HepG2 (cell line): ENCODE data around the gene RARA. TPM values are rescaled to one million over a fixed set of nuclear protein-coding genes. Genes with fewer than 3 reads are reported as not detected.

Source experiments
- ATAC-seq: fragments of 200-7000 bp; cut with Tn5 transposase; 3 replicates; pipeline ENCODE4 v1.9.1; 2020; ENCODE audit warnings: mild to moderate bottlenecking, moderate library complexity
- BruUV-seq: library from RNA; stranded (reverse); fragments of 400-500 nt; replicated peaks from 2 replicates; lab custom pipeline; 2021; lab: Mats Ljungman, UMichigan
- CTCF ChIA-PET: fragments of 300-600 bp; formaldehyde crosslinking; extraction: SDS; loops from one replicate; lab custom pipeline; 2021; ENCODE audit warnings: low total read pairs, inconsistent platforms, low intra/inter-chr PET ratio; lab: Yijun Ruan, JAX
- POLR2A ChIA-PET: fragments of 350-600 bp; sonication (Branson Sonifier 250); formaldehyde crosslinking; loops from one replicate; lab custom pipeline; 2020; ENCODE audit warnings: antibody characterized with exemption, inconsistent platforms; lab: Yijun Ruan, JAX
- DNase-seq: peaks from one replicate; pipeline ENCODE4 v3.0.0-alpha.2; 2015; ENCODE audit warnings: low spot score
- FAIRE-seq: peaks from 3 replicates; lab custom pipeline; 2011; peaks lifted over from hg19 to GRCh38; lab: Jason Lieb, UNC
- H2AFZ ChIP-seq: one replicate; pipeline ENCODE4 v1.6.1; 2011; ENCODE audit warnings: low read length, inconsistent platforms
- H3K27ac ChIP-seq: fragments of 300-600 bp; 3 replicates; pipeline ENCODE4 v1.8.0; 2011; ENCODE audit warnings: mixed run types, mild to moderate bottlenecking, mixed read lengths, low read length, inconsistent platforms; ENCODE audit not compliant: insufficient read depth; ENCODE audit errors: extremely low read length
- H3K27me3 ChIP-seq, 2 experiments: fragments of 200-600 bp in 1 of 2; 2 replicates in 1 of 2; 3 replicates in 1 of 2; pipeline versions ENCODE4 v1.6.0 to v1.8.0; 2011; ENCODE audit warnings: low read length in 2 of 2, mild to moderate bottlenecking in 2 of 2, moderate library complexity in 2 of 2, inconsistent platforms in 1 of 2; ENCODE audit not compliant: insufficient read depth in 2 of 2, control insufficient read depth in 1 of 2
- H3K36me3 ChIP-seq, 2 experiments: fragments of 200-600 bp in 1 of 2; replicated peaks in 1 of 2; 2 replicates in 1 of 2; 3 replicates in 1 of 2; pipeline versions ENCODE4 v1.5.1 to v1.8.0; 2011; ENCODE audit warnings: low read length in 2 of 2, inconsistent platforms in 1 of 2; ENCODE audit not compliant: insufficient read depth in 2 of 2, control insufficient read depth in 1 of 2
- H3K4me1 ChIP-seq: 2 replicates; pipeline ENCODE4 v1.5.1; 2012; ENCODE audit warnings: low read length, inconsistent platforms; ENCODE audit not compliant: insufficient read depth
- H3K4me2 ChIP-seq: 2 replicates; pipeline ENCODE4 v1.6.0; 2011; ENCODE audit warnings: low read depth, low read length, inconsistent platforms
- H3K4me3 ChIP-seq, 3 experiments: fragments of 200-600 bp in 1 of 3; sonication (generic), shearing (Covaris generic) in 1 of 3; replicated peaks in 1 of 3; 2 replicates each; pipeline ENCODE4 v1.5.1; 2011 to 2016; ENCODE audit warnings: low read length in 3 of 3, inconsistent platforms in 2 of 3, low read depth in 2 of 3, mild to moderate bottlenecking in 2 of 3, control low read depth in 1 of 3, mixed read lengths in 1 of 3; ENCODE audit not compliant: insufficient read depth in 1 of 3
- H3K79me2 ChIP-seq: one replicate; pipeline ENCODE4 v1.6.1; 2011; ENCODE audit warnings: low read length, inconsistent platforms; ENCODE audit not compliant: insufficient read depth
- H3K9ac ChIP-seq: 2 replicates; pipeline ENCODE4 v1.6.0; 2011; ENCODE audit warnings: mild to moderate bottlenecking, low read depth, low read length, inconsistent platforms; ENCODE audit not compliant: insufficient read depth
- H3K9me3 ChIP-seq: 2 replicates; pipeline ENCODE4 v1.5.1; 2012; ENCODE audit warnings: mild to moderate bottlenecking, low read length
- H4K20me1 ChIP-seq: 2 replicates; pipeline ENCODE4 v1.6.0; 2011; ENCODE audit warnings: inconsistent platforms, mild to moderate bottlenecking, low read length, moderate library complexity; ENCODE audit not compliant: insufficient read depth
- FOXJ3 ChIP-seq: sonication (generic); formaldehyde crosslinking; IDR thresholded peaks from 2 replicates; pipeline ENCODE4 v1.4.0; 2020; ENCODE audit warnings: missing genetic modification reagents, mild to moderate bottlenecking, borderline replicate concordance
- ZNF598 ChIP-seq: sonication (generic); formaldehyde crosslinking; IDR thresholded peaks from 2 replicates; pipeline ENCODE4 v1.5.1; 2020; ENCODE audit warnings: mild to moderate bottlenecking, missing genetic modification reagents, borderline replicate concordance
- WGBS: methylation state at CpG from one replicate; pipeline ENCODE4 v1.1.6; 2017; ENCODE audit warnings: low lambda C conversion rate; 5-methylcytosine and 5-hydroxymethylcytosine counted together
- in situ Hi-C: cut with HindIII; loops from 2 replicates; pipeline ENCODE4 v1.10.0; 2017; ENCODE audit warnings: low pct_unique_long_range_greater_than_20kb; ENCODE audit not compliant: extremely low pct_ligation_motif_present
- intact Hi-C: fragments of 100-400 bp; cut with micrococcal nuclease; formaldehyde crosslinking; loops from one replicate; pipeline ENCODE4 v1.10.0; 2022; ENCODE audit not compliant: unreplicated experiment
- polyA plus RNA-seq, 8 experiments: library from polyadenylated mRNA; depleted of rRNA in 3 of 8; stranded (reverse) in 7 of 8; unstranded in 1 of 8; fragments of >200 nt; fragmentation: Illumina TruSeq in 4 of 8; extraction: Trizol in 4 of 8; gene quantifications; 2 replicates each; pipeline versions ENCODE4 v1.2.1 to v1.2.3, GENCODE V29; 2011 to 2016; ENCODE audit warnings: low read depth in 4 of 8, missing spikeins in 1 of 8, mixed read lengths in 1 of 8; ENCODE audit not compliant: insufficient read depth in 1 of 8
- total RNA-seq, 5 experiments: library from RNA; depleted of rRNA; stranded (reverse); fragments of >200 nt; fragmentation: Illumina TruSeq; extraction: Trizol; gene quantifications; 2 replicates each; pipeline ENCODE4 v1.2.3, GENCODE V29; 2016; ENCODE audit warnings: low read depth in 1 of 5
- TF ChIP-seq, protein P1 (sequence below): IDR thresholded peaks from 2 replicates; pipeline ENCODE4 v1.6.1; 2016; ENCODE audit warnings: low read depth, missing genetic modification reagents, missing compliant biosample characterization
- TF ChIP-seq, protein P2 (sequence below): sonication (generic); formaldehyde crosslinking; IDR thresholded peaks from 2 replicates; pipeline ENCODE4 v1.5.1; 2020; ENCODE audit warnings: mild to moderate bottlenecking, missing genetic modification reagents, moderate library complexity
- TF ChIP-seq, protein P3 (sequence below): sonication (generic); formaldehyde crosslinking; IDR thresholded peaks from 2 replicates; pipeline ENCODE4 v1.8.1; 2022; ENCODE audit warnings: low read depth, mild to moderate bottlenecking, missing genetic modification reagents

The RARA gene
- total and polyA plus RNA-seq, 2 of the 13 experiments (the other 11 are each of a cell fraction or from before 2014, with no cell fraction given) = 6.4 to 8.6 TPM

DNA sequence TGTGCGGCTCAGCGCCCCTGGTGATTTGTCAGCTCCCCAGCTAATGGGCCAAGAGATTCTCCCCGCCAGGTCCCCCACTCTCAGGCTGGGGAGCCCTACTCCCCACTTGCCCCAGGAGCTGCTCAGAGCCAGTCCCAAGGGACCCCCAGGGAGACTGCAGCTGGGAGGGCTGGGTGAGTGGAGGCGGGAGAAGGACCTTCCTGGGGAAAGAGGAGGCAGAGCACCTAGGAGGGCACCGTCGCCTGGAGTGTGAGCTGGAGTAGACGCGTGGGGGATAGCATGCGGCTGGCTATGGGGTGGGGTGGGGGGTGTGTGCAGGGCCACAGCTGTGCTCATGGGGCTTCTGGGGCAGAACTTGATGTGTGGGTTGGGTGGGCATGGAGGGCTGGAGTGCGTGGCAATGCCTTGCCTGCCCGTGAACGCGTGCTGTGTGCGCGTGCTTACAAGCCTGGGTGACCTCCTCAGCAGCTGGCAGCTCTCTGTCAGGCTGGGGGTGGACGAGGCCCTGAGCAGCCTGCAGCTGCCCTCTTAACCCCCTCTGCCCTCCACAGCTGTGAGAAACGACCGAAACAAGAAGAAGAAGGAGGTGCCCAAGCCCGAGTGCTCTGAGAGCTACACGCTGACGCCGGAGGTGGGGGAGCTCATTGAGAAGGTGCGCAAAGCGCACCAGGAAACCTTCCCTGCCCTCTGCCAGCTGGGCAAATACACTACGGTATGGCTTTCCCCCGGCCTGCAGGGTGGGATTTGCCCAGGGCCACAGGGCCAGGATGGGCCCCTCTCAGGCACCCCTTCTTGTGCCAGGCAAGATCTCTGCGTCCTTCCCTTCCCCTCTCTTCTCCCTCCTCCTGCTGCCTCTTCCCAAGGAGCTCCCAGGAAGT is 42.6 kb downstream of the RARA start (continued):
- TF ChIP-seq, protein P1, sequence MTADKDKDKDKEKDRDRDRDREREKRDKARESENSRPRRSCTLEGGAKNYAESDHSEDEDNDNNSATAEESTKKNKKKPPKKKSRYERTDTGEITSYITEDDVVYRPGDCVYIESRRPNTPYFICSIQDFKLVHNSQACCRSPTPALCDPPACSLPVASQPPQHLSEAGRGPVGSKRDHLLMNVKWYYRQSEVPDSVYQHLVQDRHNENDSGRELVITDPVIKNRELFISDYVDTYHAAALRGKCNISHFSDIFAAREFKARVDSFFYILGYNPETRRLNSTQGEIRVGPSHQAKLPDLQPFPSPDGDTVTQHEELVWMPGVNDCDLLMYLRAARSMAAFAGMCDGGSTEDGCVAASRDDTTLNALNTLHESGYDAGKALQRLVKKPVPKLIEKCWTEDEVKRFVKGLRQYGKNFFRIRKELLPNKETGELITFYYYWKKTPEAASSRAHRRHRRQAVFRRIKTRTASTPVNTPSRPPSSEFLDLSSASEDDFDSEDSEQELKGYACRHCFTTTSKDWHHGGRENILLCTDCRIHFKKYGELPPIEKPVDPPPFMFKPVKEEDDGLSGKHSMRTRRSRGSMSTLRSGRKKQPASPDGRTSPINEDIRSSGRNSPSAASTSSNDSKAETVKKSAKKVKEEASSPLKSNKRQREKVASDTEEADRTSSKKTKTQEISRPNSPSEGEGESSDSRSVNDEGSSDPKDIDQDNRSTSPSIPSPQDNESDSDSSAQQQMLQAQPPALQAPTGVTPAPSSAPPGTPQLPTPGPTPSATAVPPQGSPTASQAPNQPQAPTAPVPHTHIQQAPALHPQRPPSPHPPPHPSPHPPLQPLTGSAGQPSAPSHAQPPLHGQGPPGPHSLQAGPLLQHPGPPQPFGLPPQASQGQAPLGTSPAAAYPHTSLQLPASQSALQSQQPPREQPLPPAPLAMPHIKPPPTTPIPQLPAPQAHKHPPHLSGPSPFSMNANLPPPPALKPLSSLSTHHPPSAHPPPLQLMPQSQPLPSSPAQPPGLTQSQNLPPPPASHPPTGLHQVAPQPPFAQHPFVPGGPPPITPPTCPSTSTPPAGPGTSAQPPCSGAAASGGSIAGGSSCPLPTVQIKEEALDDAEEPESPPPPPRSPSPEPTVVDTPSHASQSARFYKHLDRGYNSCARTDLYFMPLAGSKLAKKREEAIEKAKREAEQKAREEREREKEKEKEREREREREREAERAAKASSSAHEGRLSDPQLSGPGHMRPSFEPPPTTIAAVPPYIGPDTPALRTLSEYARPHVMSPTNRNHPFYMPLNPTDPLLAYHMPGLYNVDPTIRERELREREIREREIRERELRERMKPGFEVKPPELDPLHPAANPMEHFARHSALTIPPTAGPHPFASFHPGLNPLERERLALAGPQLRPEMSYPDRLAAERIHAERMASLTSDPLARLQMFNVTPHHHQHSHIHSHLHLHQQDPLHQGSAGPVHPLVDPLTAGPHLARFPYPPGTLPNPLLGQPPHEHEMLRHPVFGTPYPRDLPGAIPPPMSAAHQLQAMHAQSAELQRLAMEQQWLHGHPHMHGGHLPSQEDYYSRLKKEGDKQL (CRISPR knock-in tag) = no peak

DNA sequence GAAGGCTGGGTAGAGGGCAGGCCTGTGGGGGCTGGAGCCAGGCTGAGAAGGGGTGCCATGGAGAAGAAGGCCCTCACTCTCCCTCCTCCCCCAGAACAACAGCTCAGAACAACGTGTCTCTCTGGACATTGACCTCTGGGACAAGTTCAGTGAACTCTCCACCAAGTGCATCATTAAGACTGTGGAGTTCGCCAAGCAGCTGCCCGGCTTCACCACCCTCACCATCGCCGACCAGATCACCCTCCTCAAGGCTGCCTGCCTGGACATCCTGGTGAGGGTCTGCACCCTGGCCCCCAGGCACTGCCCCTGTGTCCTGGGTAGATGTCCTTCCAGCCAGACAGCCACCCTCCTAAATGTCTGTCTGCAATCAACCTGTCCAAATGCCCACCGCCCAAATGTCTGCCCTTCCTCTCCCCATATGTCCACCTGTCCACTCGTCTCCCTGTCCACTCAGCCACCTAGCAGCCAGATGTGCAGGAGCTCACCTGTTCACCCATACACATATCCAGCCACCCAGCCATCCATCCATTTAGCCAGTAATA is 43.3 kb downstream of the RARA start:
- CTCF ChIA-PET = interaction anchor here (0.9 to 5.1 kb wide), 3 partner anchors 38 to 48 kb away, joined by 3 to 157 read pairs (median 3); partner anchors contain the start of gene RARA
- peaks cover 29 to 38% of the 10 kb centered on the region in 2 experiments for H3K36me3 ChIP-seq
- H3K79me2 ChIP-seq = peaks cover 2% of the 10 kb centered on the region
- POLR2A ChIA-PET = interaction anchor here (0.9 to 4.2 kb wide), 18 partner anchors 7 to 199 kb away, joined by 3 to 34 read pairs (median 4); partner anchors contain the start of genes RARA and WIPF2
- no peak overlapping the region for H2AFZ ChIP-seq
- H3K4me3 ChIP-seq = peak overlapping the region in 1 of 3 experiments; percentile 22; a peak in 1 of 6 replicates
- ATAC-seq (peak; percentile 2; the same call in 2 of the 3 replicates), DNase-seq (no peak), FAIRE-seq (peak; percentile 21)
- no TSS peak for BruUV-seq
- in situ Hi-C loops (loop anchor here (5.0 to 10.0 kb wide), 2 partner anchors 35 to 148 kb away; no protein-coding TSS in a partner anchor), intact Hi-C loops (no loop called here)
- peaks cover 58% of the 10 kb centered on the region for H3K4me1 ChIP-seq
- WGBS = 70% methylated on average over 7 of the region's 7 CpGs
- H4K20me1 ChIP-seq = no peaks in the 10 kb centered on the region
- 0 out of 2 replicates have a peak overlapping the region, but pooled peaks have one; percentile 3 for H3K9ac ChIP-seq
- peak overlapping the region; percentile 22; the same call in 1 of the 2 replicates for H3K4me2 ChIP-seq
- H3K27ac ChIP-seq = peak overlapping the region; percentile 49
- no peaks in the 10 kb centered on the region for H3K9me3 ChIP-seq
- H3K27me3 ChIP-seq = no peaks in the 10 kb centered on the region
- TF ChIP-seq FOXJ3 (no peak), ZNF598 (CRISPR knock-in tag) (0 out of 2 replicates have a peak, but pooled peaks have one; percentile 49)
- TF ChIP-seq, protein P2, sequence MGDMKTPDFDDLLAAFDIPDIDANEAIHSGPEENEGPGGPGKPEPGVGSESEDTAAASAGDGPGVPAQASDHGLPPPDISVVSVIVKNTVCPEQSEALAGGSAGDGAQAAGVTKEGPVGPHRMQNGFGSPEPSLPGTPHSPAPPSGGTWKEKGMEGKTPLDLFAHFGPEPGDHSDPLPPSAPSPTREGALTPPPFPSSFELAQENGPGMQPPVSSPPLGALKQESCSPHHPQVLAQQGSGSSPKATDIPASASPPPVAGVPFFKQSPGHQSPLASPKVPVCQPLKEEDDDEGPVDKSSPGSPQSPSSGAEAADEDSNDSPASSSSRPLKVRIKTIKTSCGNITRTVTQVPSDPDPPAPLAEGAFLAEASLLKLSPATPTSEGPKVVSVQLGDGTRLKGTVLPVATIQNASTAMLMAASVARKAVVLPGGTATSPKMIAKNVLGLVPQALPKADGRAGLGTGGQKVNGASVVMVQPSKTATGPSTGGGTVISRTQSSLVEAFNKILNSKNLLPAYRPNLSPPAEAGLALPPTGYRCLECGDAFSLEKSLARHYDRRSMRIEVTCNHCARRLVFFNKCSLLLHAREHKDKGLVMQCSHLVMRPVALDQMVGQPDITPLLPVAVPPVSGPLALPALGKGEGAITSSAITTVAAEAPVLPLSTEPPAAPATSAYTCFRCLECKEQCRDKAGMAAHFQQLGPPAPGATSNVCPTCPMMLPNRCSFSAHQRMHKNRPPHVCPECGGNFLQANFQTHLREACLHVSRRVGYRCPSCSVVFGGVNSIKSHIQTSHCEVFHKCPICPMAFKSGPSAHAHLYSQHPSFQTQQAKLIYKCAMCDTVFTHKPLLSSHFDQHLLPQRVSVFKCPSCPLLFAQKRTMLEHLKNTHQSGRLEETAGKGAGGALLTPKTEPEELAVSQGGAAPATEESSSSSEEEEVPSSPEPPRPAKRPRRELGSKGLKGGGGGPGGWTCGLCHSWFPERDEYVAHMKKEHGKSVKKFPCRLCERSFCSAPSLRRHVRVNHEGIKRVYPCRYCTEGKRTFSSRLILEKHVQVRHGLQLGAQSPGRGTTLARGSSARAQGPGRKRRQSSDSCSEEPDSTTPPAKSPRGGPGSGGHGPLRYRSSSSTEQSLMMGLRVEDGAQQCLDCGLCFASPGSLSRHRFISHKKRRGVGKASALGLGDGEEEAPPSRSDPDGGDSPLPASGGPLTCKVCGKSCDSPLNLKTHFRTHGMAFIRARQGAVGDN = peak; percentile 50; the same call in 1 of the 2 replicates
- TF ChIP-seq, protein P3, sequence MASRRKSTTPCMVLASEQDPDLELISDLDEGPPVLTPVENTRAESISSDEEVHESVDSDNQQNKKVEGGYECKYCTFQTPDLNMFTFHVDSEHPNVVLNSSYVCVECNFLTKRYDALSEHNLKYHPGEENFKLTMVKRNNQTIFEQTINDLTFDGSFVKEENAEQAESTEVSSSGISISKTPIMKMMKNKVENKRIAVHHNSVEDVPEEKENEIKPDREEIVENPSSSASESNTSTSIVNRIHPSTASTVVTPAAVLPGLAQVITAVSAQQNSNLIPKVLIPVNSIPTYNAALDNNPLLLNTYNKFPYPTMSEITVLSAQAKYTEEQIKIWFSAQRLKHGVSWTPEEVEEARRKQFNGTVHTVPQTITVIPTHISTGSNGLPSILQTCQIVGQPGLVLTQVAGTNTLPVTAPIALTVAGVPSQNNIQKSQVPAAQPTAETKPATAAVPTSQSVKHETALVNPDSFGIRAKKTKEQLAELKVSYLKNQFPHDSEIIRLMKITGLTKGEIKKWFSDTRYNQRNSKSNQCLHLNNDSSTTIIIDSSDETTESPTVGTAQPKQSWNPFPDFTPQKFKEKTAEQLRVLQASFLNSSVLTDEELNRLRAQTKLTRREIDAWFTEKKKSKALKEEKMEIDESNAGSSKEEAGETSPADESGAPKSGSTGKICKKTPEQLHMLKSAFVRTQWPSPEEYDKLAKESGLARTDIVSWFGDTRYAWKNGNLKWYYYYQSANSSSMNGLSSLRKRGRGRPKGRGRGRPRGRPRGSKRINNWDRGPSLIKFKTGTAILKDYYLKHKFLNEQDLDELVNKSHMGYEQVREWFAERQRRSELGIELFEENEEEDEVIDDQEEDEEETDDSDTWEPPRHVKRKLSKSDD (CRISPR knock-in tag) = no peak
